ENCODE data around the gene PLEKHO1.
"Not testable (repeated sequence)": the region's sequence is repeated elsewhere in the genome, so short reads cannot be mapped to it uniquely, and the experiment has no call there.

Gene PLEKHO1

GRCh38 chr1:150173141-150173585 lies 23.4 kb downstream of the PLEKHO1 start:
- DNase-seq, result no peak

GRCh38 chr1:150176593-150176992 lies 26.9 kb downstream of the PLEKHO1 start:
- peak; percentile 50 to 88 (median 74) for DNase-seq

- DNase-seq, result peak; percentile 51 to 59 (median 54)
Observed at GRCh38 chr1:150178548-150178947, 28.8 kb downstream of the PLEKHO1 start.

- no peak for DNase-seq
Observed at GRCh38 chr1:150179867-150180266, 30.2 kb downstream of the PLEKHO1 start.

DNA sequence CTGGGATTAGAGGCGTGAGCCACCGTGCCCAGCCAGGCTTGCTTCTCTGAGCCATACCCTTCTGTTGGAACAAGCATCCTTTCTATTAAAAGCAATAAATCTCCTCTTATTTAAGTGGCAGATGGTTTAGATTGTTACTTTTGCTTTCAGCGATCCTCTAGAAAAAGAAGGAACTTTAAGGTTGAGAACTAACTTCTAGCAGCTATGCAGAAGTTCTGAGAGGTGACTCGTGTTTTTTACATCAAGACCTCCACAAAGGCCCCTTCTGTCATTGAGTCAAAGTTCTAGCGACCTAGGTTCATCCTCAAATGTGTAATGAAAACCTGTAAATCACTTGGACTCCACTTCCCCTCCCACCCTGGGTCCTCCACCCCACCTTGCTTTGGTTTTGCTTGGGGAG lies 30.8 kb downstream of the PLEKHO1 start:
- peak in 2 of 3 donors; percentile 46 to 59 for DNase-seq

DNA sequence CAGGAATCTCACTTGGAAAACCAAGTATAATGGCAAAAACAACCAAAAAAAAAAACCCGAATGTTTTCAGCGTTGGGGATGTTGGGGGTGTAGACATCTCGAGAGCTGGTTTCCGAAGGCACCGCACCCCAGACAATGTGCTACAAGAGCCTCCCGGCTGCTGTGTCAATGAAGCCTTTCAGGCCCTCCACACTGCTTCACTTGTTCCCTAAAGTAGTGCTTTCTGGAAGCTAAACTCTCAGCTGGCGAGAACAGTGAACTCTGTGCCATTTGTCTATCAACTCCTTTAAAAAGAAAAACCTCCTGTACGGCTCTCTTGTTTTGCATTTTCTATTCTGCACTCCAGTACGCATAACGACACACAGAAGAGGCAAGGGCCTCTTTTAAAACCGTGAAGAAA lies 32.5 kb downstream of the PLEKHO1 start:
- DNase-seq, result no peak

DNA sequence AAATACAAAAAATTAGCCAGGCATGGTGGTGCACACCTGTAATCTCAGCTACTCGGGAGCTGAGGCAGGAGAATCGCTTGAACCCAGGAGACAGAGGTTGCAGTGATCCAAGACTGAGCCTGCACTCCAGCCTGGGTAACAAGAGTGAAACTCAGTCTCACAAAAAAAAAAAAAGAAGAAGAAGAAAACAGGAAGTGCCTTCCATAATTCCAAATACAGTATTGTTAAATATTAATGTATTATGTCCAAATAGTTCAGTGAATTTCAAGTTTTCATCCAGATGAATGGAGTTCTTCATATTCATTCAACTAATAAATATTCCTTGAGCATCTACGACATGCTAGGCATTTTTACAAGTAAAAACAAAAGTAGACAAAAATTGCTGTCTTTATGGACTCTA lies 33.3 kb downstream of the PLEKHO1 start:
- DNase-seq, result peak in 2 of 3 donors; percentile 62 to 67

DNA sequence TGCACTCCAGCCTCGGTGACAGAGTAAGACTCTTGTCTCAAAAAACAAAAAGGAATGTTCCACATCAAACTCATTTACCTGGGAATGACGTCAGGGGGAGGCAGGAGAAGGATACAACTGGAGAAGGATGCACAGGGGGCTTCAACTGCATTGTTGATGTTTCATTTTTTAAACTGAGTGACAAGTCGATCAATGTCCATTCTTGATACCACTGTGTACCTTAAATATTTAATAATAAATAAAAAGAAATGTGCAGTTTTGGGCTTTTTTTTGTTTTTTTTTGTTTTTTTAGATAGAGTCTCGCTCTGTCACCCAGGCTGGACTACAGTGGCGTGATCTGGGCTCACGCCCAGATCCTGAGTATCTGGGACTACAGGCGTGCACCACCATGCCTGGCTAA lies 35.8 kb downstream of the PLEKHO1 start:
- DNase-seq, result no peak

DNA sequence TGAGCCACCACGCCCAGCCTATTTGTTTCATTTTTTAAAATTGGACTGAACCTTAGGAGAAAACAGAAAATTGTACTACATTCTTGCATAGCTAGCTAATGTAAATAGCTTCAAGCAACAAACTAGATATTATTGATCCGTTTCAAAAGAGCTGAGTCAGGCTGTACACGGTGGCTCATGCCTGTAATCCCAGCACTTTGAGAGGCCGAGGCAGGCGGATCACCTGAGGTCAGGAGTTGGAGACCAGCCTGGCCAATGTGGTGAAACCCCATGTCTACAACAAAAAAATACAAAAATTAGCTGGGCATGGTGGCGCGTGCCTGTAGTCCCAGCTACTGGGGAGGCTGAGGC lies 36.7 kb downstream of the PLEKHO1 start:
- DNase-seq, result not testable (repeated sequence)

- DNase-seq, result peak; percentile 70 to 92 (median 86)
Observed at GRCh38 chr1:150186789-150187559, 37.3 kb downstream of the PLEKHO1 start.

DNA sequence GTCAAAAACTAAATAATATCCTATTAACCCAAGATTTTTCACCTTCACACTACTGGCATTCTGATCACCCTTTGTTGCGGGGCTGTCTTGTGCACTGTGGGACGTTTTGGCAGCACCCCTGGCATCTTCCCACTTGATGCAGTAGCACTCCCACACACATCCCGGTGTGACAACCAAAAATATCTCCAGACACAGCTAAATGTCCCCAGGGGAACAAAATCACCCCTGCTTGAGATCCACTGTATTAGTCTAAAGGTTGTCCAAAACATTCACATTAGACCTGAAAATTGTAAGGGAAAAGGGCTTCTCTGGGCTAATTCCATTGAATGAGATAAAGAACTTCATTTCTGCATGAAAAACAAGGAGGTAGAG lies 37.8 kb downstream of the PLEKHO1 start:
- DNase-seq, result no peak

- DNase-seq, result no peak
Observed at GRCh38 chr1:150192012-150192411, 42.3 kb downstream of the PLEKHO1 start.

- no peak for DNase-seq
Observed at GRCh38 chr1:150194381-150195031, 44.8 kb downstream of the PLEKHO1 start.

DNA sequence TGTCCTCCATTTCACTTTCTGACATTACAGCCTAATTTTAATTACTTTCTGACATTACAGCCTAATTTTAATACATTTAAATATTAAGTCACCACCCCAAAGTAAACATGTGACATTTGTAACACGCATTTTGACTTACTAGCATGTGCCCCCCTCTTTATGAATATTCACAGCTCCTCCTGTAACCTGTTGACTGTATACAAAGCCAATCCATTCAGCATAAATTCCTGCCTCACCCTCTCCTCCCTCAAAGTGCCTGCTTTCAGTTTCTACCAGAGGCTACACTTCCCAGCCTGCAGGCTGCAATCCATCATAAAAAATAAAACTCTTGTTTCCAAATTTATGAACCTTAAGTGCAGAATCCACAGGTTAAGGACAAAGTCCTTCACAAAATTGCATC lies 46.7 kb downstream of the PLEKHO1 start:
- no peak for DNase-seq

- DNase-seq, result no peak
Observed at GRCh38 chr1:150207281-150207971, 57.7 kb downstream of the PLEKHO1 start.

- DNase-seq, result not testable (repeated sequence)
Observed at GRCh38 chr1:150208460-150208859, 58.7 kb downstream of the PLEKHO1 start.
